AG04449 (cell line): Measurements from ENCODE around the gene HS6ST2.
"Not testable (repeated sequence)": the region's sequence is repeated elsewhere in the genome, so short reads cannot be mapped to it uniquely, and the experiment has no call there.

ENCODE experiments used
- CTCF ChIA-PET: fragments of 350-600 bp; formaldehyde crosslinking; extraction: SDS; loops from one replicate; lab custom pipeline; 2021; ENCODE audit warnings: antibody characterized with exemption; lab: Yijun Ruan, JAX
- POLR2A ChIA-PET: fragments of 400-600, 350-600 bp; formaldehyde crosslinking; extraction: SDS; loops from one replicate; lab custom pipeline; 2020; ENCODE audit warnings: antibody characterized with exemption, inconsistent platforms; lab: Yijun Ruan, JAX
- DNase-seq: peaks from one replicate; pipeline ENCODE4 v3.0.0-alpha.2; 2010; ENCODE audit warnings: low read depth, low spot score
- H3K4me3 ChIP-seq: 2 replicates; pipeline ENCODE4 v1.5.1; 2011; ENCODE audit warnings: low read depth, mild to moderate bottlenecking, control low read depth, low read length
- CTCF ChIP-seq: IDR thresholded peaks from one replicate; pipeline ENCODE4 v1.5.1; 2011; ENCODE audit warnings: mild to moderate bottlenecking, moderate library complexity, low read length, control low read depth, inconsistent platforms; ENCODE audit not compliant: insufficient read depth; ENCODE audit errors: missing control alignments

The HS6ST2 gene

DNA sequence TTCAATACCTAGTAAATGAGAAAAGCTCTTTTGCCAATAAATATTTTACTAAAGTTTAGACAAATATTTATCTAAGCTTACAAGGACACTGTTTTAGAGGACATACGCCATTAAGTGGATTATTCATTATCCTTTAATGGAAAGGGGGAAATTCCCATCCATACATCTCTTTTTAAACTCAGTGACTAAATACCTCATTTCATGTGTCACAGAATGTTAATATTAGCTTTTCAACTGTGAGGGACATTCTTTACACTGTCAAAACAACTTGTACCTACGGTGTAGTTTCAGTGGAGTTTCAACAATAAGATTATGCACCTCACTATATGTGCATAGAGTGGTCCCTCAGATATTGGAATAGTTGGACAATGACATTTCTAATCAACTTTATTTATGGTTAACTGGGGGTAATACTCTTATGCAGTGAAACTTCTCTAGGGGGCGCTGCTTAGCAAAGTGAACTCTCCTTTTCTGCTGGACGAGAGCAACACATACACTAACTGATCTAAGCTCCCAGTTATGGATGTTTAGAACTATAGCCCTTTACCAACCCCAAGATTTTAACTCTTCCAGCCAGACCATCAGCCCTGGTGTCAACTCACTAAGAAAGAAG lies 9.7 kb downstream of the HS6ST2 start:
- DNase-seq, result no peak
- TF ChIP-seq CTCF, result no peak
- POLR2A ChIA-PET, result no interaction called here
- CTCF ChIA-PET, result no interaction called here
- H3K4me3 ChIP-seq, result no peak overlapping the region

DNA sequence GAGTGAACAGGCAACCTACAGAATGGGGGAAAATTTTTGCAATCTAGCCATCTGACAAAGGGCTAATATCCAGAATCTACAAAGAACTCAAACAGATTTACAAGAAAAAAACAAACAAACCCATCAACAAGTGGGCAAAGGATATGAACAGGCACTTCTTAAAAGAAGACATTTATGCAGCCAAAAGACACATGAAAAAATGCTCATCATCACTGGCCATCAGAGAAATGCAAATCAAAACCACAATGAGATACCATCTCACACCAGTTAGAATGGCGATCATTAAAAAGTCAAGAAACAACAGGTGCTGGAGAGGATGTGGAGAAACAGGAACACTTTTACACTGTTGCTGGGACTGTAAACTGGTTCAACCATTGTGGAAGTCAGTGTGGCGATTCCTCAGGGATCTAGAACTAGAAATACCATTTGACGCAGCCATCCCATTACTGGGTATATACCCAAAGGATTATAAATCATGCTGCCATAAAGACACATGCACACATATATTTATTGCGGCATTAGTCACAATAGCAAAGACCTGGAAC lies 13.3 kb downstream of the HS6ST2 start:
- CTCF ChIA-PET, DNase-seq, POLR2A ChIA-PET, H3K4me3 ChIP-seq: not testable (repeated sequence)

- CTCF ChIA-PET, result no interaction called here
- no peak for TF ChIP-seq CTCF
- no peak overlapping the region for H3K4me3 ChIP-seq
- DNase-seq, result no peak
- POLR2A ChIA-PET, result no interaction called here
Observed at GRCh38 chrX:132940727-132941327, 17.6 kb downstream of the HS6ST2 start.

- ChIA-PET CTCF (no interaction called here), POLR2A (no interaction called here)
- no peak for DNase-seq
Observed at GRCh38 chrX:132933170-132933569, 25.3 kb downstream of the HS6ST2 start.

GRCh38 chrX:132924426-132924825 lies 34.0 kb downstream of the HS6ST2 start:
- DNase-seq, result no peak
- H3K4me3 ChIP-seq, result no peak overlapping the region
- CTCF ChIA-PET, result no interaction called here
- POLR2A ChIA-PET, result no interaction called here
- no peak for TF ChIP-seq CTCF

More at GRCh38 chrX:132933170-132933569, 25.3 kb downstream of the HS6ST2 start:
- no peak for TF ChIP-seq CTCF
- no peak overlapping the region for H3K4me3 ChIP-seq

DNA sequence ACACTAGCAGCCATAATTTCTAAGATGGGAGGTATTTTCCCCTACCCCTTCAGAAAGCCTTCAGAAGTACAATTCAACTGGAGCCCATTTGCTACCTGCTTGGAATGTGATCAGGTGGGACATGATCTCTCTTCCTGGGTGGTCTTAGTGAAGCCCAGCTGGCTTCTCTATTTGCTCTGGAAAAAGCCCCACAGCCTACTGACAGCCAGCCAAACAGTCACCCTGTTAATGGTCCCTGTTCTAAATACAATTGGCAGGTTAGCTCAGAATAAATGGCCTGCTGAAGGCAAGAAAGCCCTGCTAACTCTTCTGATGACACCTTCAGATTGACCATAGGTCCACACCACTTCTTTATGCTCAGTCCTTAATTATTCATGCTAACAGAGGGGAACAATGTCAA lies 39.9 kb downstream of the HS6ST2 start:
- no peak for DNase-seq
- ChIA-PET POLR2A (no interaction called here), CTCF (no interaction called here)
- no peak for TF ChIP-seq CTCF
- H3K4me3 ChIP-seq, result no peak overlapping the region

GRCh38 chrX:132916349-132916748 lies 42.1 kb downstream of the HS6ST2 start:
- H3K4me3 ChIP-seq, result no peak overlapping the region
- TF ChIP-seq CTCF, result no peak
- POLR2A ChIA-PET, result no interaction called here
- no peak for DNase-seq
- CTCF ChIA-PET, result no interaction called here
